GM10266 (cell line): ENCODE results near the gene CHMP1A.
A peak's percentile ranks its signal among the peaks of the same experiment; 100 is the strongest.
"Not testable (repeated sequence)": the region's sequence is repeated elsewhere in the genome, so short reads cannot be mapped to it uniquely, and the experiment has no call there.

ENCODE experiments used
- DNase-seq: peaks from one replicate; pipeline ENCODE4 v3.0.0; 2012; ENCODE audit errors: extremely low spot score
- TF ChIP-seq, protein P1 (sequence below): IDR thresholded peaks from 2 replicates; pipeline ENCODE4 v1.5.1; 2012; ENCODE audit warnings: mild to moderate bottlenecking, low read depth; ENCODE audit not compliant: control insufficient read depth, insufficient read depth; ENCODE audit errors: missing control alignments

The CHMP1A gene

GRCh38 chr16:89700100-89700648 is 42.7 kb upstream of the CHMP1A start:
- TF ChIP-seq, protein P1, sequence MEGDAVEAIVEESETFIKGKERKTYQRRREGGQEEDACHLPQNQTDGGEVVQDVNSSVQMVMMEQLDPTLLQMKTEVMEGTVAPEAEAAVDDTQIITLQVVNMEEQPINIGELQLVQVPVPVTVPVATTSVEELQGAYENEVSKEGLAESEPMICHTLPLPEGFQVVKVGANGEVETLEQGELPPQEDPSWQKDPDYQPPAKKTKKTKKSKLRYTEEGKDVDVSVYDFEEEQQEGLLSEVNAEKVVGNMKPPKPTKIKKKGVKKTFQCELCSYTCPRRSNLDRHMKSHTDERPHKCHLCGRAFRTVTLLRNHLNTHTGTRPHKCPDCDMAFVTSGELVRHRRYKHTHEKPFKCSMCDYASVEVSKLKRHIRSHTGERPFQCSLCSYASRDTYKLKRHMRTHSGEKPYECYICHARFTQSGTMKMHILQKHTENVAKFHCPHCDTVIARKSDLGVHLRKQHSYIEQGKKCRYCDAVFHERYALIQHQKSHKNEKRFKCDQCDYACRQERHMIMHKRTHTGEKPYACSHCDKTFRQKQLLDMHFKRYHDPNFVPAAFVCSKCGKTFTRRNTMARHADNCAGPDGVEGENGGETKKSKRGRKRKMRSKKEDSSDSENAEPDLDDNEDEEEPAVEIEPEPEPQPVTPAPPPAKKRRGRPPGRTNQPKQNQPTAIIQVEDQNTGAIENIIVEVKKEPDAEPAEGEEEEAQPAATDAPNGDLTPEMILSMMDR: peak; percentile 83
- peak; percentile 98 for DNase-seq

DNA sequence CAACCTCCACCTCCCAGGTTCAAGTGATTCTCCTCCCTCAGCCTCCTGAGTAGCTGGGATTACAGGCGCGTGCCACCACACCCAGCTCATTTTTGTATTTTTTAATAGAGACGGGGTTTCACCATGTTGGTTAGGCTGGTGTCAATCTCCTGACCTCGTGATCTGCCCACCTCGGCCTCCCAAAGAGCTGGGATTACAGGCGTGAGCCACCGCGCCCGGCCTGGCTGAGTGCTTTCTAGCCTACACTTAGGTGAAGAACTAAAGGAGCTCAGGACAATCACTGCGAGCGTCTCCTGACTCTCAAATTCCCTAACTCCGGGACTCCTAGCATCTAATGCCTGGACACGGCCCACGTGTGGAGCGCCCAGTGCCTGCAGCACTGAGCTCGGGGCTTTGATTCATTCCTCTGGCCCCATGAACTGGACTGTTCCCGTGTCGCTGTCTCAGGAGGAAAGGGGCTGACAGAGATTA is 42.2 kb upstream of the CHMP1A start:
- not testable (repeated sequence) for DNase-seq

- not testable (repeated sequence) for DNase-seq
These were observed 41.2 kb upstream of the CHMP1A start for GRCh38 chr16:89698717-89699116.

DNA sequence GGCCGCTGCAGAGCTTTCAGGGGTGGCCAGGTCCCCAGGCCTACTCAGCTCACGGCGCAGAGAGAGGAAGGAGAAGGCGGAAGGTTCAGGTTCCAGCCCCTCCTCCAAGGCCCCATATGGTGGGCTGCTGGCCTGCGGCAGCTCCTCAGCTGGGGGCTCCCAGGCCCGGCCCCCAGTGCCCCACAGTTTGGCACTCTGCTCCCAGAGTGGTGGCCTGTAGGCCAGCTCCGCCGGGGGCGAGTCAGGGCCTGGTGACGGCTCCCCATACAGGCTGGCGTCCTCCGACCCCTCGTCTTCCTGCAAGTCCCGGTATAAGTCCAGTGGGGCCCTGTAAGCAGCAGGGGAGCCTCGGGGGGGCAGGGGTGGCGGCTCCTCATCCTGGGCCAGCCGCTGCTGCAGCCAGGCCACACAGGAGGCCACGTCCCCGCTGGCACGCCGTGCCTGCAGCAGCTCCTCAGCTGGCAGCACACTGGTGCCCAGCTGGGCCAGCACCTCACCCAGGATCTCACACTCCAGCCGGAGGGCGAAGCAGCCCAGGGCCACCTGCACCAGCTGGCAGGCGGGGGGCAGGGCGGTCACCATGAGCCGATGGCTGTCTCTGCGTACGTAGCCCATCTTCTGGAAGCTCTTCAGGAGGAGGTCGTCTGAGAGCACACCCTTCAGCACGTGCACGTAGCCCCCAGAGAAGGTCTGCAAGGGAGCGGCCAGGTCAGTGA is 40.3 kb upstream of the CHMP1A start:
- TF ChIP-seq, protein P1: no peak
- DNase-seq: no peak

DNA sequence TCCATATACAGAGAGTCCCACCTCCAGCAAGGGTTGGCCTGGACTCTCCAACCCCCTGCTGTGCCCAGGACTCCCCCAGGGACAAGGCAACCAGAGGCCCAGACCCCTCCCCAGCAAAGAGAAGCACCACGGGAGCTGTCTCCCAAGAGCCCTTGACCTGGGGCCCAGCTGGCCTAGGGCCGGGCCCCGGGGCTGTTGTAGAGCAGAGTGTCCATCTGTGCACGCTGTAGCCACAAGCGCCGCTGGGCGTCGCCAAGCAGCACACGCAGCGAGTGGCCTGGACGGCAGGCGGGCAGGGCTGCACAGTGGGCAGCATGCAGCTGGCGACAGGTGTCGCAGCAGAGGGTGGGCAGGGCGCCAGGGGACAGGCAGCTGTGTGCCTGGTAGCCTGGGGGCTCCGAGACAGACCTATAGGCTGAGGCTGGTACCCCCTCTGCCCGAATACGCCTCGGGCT is 39.7 kb upstream of the CHMP1A start:
- no peak for DNase-seq
- TF ChIP-seq, protein P1: no peak

GRCh38 chr16:89696670-89697128 is 39.2 kb upstream of the CHMP1A start:
- TF ChIP-seq, protein P1: no peak
- DNase-seq: peak; percentile 79

DNA sequence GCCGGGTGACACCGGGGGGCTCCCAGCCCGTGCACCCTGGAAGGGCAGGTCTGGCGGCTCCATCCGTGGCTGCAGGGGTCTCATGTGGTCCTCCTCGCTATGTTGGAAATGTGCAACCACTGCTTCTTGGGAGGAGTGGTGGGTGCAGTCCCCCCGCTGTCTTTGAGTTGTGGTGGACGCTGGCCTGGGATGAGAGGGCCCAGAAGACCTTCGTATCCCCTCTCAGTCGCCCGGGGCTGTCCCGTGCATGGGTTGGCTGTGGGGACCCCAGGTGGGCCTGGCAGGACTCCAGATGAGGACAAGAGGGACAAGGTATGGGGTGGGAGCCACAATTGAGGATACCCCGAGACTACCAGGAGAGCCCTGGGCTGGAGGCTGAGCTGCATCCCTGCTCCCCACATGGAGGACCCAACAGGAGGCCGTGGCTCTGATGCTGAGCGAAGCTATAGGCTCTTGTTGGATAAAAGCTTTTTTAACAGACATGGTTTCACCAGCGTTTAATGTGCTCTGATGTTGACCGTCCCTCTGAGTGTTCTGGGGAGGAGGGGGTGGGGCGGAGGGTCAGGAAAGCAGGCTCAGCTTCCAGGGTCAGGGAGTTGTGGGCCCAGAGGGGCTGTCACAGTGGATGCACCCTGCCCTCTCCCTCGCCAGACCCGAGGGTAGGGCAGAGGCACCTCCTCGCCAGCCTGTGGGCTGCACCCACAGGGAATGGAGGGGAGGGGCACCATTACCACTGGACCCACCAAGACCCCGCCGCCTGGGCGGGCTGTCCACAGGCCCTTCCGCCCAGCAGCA is 38.6 kb upstream of the CHMP1A start:
- DNase-seq: no peak
- TF ChIP-seq, protein P1: no peak

DNA sequence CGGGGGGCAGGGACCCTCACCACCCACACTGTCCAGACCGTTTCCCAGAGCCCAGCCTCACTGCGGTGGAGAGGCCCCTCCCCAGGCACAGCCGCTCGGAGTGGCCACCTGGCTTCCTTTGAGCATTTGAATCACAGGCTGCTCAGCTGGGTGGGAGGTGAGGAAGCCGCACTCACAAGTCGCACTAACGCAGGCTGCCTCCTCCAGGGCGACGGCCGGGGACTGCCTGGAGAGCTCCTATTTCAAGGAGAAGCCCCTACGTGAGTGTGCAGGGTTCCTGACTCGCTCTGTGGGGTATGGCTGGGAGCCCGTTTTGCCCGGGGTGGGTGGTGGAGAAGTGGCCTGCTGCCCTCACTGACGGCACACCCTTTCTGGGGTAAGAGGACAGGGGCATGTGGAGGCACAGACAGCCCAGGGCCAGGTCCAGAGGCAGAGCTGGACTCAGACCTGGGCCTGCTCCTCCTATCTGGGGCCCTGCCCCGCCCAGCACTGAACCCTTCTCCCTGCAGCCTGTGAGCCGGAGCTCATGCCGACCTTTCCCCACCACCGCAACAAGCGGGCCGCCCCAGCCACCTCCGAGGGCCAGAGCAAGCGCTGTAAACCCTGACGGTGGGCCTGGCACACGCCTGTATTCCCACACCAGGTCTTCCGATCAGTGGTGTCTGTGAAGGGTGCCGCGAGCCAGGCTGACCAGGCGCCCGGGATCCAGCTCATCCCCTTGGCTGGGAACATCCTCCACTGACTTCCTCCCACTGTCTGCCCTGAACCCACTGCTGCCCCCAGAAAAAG is 37.8 kb upstream of the CHMP1A start:
- no peak for DNase-seq
- TF ChIP-seq, protein P1: no peak

DNA sequence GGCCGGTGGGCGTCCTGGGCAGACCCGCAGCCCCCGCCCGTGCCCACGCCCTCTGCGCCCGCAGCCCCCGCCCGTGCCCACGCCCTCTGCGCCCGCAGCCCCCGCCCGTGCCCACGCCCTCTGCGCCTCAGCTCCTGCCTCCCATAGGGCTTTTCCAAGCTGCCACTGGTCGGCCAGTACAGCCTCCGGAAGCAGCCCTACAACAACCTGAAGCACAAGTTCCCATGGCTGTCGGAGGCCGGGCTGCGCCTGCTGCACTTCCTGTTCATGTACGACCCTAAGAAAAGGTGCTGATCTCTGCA is 37.2 kb upstream of the CHMP1A start:
- DNase-seq: not testable (repeated sequence)
